ENCODE results near the gene TMEM129. TPM values are rescaled to one million over a fixed set of nuclear protein-coding genes. Genes with fewer than 3 reads are reported as not detected.

Gene TMEM129, protein sequence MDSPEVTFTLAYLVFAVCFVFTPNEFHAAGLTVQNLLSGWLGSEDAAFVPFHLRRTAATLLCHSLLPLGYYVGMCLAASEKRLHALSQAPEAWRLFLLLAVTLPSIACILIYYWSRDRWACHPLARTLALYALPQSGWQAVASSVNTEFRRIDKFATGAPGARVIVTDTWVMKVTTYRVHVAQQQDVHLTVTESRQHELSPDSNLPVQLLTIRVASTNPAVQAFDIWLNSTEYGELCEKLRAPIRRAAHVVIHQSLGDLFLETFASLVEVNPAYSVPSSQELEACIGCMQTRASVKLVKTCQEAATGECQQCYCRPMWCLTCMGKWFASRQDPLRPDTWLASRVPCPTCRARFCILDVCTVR
- total RNA-seq = 10 to 100 TPM; 51.1 to 60.3 TPM
- long read RNA-seq, transcript TMEM129-201 (3 exons, 2,678 nt) = minor isoform, 22 of 358 reads
- long read RNA-seq, transcript TMEM129-204 (2 exons, 958 nt) = minor isoform, 17 of 358 reads
- long read RNA-seq, transcript TMEM129-202 (4 exons, 2,810 nt) = major isoform, 201 of 358 reads
- long read RNA-seq, partial matches to known transcripts = 88 of 358 reads
- long read RNA-seq, other reads (novel, unspliced or antisense) = 29 of 358 reads

DNA sequence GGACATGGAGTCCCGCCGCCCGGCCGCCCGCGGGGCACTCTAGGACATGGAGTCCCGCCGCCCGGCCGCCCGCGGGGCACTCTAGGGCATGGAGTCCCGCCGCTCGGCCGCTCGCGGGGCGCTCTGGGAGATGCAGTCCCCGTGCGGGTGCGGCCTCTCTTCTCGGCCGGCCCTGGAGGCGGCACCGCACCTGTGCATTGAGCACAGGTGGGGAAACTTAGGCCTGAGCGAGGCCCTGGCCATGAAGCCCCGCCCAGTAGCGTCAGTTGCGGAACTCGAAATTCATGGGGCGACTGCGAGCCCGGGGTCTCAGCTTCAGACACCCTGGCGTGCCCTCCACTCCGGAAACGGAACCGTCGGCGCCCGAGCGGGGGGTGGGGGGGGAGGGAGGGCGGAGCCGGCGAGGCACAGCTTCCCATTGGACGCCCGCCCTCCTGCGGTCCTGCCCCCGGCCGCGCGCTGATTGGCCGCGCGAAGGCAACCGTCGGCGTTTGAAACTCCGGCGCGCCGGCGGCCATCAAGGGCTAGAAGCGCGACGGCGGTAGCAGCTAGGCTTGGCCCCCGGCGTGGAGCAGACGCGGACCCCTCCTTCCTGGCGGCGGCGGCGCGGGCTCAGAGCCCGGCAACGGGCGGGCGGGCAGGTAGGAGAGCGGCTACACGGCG lies at the start of gene TMEM129, which contains the start of gene TACC3:
TSS of gene TMEM129 (minus strand) at position 321 of the 663 bp plus-strand sequence. CDS start 486 bp downstream, outside the sequence.
TSS of gene TACC3 (plus strand) at position 519 of the 663 bp plus-strand sequence. CDS start 1,901 bp downstream, outside the sequence.
- ATAC-seq (peak; percentile 84), DNase-seq (peak; percentile 95 to 97)
- intact Hi-C loops (cut with DNase I, micrococcal nuclease) = no loop called here

DNA sequence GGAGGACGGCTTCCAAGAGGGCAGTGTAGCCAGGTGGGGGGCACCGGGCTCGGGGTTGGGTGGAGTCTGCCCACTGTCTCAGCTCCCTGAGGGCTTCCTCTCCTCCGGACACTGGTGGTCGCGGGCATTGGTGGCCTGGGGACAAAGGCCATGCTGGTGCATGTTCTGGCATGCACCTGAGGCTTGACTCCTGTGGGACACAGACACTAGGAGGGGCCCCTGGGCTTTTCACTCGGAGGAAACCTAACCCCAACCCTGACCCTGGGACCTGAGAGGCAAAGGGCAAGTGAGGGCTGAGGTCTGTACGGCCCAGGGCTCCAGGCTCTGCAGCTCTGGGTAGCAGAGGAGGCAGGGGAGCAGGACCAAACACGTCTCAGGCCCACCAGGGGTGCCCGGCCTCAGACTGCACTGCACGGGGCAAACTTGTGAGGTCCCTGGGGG lies 49.7 kb upstream of the TMEM129 start:
- intact Hi-C loops (cut with DNase I, micrococcal nuclease) = no loop called here
- ATAC-seq (no peak), DNase-seq (no peak)

DNA sequence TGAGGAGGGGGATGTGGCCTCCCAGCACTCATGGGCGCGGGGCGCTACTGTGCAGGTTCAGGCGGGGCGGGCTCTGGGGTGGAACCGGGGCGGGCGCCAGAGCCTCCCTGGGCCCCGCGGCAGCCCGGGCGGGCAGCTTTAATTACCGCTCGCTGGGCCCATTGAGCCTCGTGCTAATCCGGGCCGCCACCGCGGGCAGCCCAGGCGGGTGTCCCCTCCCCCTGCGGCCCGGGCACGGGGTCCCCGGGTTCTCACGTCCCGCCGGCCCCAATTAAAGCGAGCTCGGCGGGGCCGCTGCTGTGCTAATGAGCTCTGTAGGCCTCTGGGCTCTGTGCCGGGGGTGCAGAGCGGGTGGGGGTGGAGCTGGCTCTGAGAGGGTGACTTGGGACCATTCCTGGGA lies 49.1 kb upstream of the TMEM129 start:
- intact Hi-C loops (cut with DNase I, micrococcal nuclease) = no loop called here
- DNase-seq (no peak), ATAC-seq (no peak)

DNA sequence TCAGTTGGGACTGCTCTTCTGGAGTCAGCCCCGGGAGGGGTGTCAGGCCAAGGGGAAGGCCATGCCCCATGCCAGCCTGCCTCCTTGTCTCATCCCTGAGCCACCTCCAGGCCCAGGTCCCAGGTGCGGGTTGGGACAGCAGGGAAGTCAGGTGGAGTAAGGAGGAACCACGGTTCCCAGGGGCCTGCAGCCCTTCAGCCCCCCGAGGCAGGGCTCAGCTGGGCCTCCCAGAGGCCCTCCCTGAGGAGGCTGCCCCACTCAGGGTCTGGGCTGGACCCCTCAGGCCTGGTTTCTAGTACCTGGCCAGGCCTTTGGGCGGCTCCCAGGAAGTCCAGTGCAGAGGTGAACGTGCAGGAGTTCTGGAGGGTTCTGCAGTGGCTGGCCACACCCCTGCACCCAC lies 48.6 kb upstream of the TMEM129 start:
- DNase-seq (no peak), ATAC-seq (no peak)
- intact Hi-C loops (cut with DNase I, micrococcal nuclease) = no loop called here

DNA sequence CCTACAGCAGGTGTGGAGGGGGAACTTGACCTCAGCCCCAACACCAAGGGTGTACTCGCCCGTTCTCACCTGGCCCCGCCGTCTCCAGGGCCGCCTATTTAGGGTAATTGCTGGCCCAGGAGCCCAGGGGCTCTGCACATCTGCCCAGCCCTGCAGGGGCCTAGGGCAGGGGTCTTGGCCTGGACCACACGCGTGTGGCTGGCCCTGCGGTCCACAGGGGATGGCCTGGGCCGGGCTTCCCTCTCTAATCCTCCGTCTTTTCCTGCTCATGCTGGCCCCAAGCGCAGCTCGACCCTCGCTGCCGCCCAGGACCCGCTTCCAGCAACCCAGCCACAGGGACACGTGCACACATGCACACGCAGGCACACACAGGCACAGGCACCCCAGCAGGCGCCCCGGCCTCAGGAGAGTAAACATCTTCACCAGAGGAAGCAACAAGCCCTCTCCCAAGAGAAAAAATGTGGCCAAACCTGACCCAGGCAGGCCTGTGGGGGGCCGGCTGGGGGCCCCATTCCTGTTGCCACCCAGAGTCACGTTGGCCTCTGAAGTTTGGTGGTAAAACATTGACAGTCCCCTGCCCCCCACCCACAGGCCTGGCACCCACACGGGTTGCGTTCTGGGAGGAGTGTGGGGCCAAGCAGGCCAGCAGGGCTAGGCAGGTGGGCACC lies 47.4 kb upstream of the TMEM129 start:
- DNase-seq = no peak
- no peak for ATAC-seq
- intact Hi-C loops (cut with DNase I, micrococcal nuclease) = no loop called here

DNA sequence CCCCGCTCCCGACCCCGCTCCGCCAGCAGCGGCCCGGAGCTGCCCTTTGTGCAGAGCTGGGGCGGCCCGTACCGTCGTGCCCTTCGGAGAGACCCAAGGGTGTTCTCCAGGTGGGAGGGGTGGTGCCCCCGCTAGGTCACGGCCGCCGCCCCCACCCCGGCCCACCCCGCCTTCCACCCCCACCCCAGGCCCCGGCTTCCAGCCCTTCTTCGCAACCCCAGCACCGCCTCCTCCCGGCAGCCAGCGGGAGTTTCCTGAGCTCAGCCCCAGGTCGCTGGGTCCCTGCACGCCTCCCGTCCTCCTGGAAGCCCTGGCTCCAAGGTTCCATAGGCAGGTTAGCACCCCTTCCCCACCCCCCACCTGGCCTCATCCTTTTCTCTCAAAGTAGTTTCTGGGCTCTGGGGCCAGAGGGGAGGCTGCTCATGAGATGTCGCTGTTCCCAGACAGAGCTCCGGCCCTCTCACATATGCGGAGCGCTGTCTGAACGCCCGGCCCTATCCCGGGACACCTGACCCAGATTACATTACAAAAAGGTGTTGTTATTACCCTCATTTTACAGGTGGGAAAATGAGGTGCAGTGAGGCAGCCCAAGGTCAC lies 46.7 kb upstream of the TMEM129 start:
- peak in 1 of 2 donors; percentile 61 for DNase-seq
- peak; percentile 51 for ATAC-seq
- intact Hi-C loops (cut with DNase I, micrococcal nuclease) = no loop called here

DNA sequence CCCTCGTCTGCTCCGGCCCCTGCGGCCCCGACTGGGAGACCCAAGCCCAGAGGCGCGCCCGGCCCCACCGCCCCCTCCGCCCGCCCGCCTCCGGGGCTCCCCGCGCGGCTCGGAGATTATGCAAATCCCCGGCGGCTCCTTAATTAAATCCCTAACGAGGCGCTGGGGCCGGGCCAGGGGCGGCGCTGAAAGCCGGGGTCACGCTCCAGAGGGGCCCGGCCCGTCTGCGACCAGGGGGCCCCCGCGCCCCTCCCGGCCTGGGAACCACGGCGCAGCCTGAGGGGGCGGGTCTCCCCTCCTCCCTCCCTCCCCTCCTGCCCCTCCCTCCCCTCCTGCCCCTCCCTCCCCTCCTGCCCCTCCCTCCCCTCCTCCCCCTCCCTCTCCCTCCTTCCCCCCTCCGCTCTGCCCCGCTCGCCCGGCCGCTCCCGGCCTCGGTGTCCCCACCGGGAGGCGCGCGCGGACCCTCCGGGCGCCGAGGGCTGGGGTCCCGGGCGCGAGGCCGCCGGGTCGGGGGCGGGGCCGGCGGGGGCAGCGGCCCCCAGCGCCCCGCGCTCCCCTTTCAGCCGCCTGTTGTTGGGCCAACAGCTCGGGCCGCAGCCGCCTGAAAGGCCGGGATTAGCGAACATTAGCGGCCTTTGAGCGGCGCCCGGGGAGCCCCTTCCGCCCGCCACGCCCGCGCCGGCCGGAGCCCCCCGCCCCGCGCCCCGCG lies 46.1 kb upstream of the TMEM129 start:
- intact Hi-C loops (cut with DNase I, micrococcal nuclease) = no loop called here
- ATAC-seq = peak; percentile 3
- no peak for DNase-seq

DNA sequence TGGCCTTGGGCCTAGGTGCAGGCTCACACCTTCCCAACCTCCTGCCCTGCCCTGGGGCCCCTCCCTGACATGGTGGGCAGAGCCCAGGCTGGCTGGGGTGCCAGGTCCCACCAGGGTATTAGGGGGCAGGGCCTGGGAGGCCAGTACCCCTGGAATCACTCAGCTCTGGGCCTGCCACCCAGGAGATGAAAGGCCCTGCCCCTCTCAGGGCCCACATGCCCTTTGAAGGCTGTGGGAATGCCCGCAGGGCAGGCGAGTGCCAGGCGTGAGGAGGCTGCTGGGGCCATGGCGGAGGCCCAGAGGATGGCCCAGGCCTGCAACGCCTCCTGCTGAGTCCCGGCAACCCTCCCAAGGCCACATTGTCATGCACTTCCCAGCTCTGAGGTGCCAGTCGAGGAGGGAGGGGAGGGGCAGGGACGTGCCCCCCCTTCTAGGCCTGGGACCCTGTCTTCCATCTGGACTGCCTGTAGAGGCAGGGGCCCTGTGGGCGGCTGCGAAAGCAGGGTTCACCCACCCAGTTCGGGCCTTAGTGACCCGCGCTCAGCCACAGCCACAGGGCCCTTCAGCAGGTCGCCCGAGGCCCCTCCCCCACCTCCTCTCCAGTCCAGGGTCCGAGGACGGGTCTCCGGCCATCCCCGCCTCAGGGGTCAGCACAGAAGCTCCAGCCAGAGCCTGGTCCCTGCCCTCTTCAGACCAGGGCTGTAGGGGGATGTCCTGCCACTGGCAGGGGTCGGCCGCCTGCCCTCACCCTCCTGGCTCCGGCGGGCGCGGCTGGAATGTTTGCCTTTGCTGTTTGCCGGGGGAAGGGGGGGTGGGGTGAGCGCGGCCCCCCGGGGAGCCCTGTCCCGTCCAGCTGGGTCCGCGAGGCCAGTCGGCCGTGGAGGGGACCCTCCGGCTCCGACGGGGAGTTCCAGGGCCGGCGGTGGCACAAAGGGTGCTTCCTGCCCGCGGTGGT lies 45.3 kb upstream of the TMEM129 start:
- ATAC-seq = no peak
- intact Hi-C loops (cut with DNase I, micrococcal nuclease) = no loop called here
- no peak for DNase-seq

DNA sequence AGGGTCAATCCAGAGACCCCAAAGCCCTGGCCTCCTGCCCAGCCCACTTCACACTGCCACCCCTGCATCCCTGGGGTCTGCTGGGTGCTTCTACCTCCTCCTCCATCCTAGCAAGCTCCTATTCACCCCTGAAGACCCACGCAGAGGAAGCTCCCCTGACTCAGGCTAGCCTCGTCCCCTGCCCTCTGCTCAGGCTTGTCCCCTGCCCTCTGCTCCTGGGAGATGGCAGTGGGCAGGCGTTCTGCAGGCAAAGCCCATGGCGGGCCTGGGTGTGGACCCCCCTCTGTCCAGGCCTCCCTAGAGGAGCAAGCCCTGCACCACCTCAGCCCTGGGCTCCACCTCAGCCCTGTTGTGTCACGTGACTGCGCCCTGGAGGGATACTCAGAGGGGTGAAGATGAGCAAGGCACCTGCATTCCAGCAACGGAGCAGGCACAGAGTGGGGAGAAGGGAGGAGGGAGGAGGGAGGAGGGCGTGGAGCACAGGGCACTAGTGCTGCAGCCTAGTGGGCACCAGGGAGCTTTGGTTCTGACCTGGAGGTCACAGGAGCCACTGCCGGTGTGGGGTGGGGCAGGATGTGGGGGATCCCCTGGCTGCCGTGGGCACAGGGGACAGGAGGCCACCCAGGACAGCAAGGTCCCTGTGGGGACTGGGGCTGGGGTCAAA lies 44.4 kb upstream of the TMEM129 start:
- no peak for DNase-seq
- intact Hi-C loops (cut with DNase I, micrococcal nuclease) = no loop called here

DNA sequence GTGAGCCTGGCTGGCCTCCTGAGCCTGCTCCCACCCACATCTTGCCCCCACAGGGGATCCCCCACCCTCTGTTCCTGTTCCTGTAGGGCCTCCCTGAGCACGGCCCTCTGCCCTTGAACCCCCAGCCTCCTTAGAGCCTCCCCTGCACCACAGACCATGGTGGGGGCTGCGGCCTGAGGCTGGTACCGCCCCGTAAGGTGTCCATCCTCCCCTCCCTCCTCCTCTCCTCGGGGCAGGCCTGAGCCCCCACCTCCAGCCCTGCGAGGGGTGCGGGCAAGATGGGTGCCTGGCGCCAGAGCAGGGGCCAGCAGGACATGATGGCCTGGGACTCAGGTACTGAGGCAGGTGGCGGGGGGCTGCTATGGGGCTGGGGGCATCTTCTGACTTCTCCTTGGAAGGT lies 43.5 kb upstream of the TMEM129 start:
- no peak for DNase-seq
- intact Hi-C loops (cut with DNase I, micrococcal nuclease) = no loop called here

More for the DNA sequence above, 44.4 kb upstream of the TMEM129 start:
- no peak for ATAC-seq

DNA sequence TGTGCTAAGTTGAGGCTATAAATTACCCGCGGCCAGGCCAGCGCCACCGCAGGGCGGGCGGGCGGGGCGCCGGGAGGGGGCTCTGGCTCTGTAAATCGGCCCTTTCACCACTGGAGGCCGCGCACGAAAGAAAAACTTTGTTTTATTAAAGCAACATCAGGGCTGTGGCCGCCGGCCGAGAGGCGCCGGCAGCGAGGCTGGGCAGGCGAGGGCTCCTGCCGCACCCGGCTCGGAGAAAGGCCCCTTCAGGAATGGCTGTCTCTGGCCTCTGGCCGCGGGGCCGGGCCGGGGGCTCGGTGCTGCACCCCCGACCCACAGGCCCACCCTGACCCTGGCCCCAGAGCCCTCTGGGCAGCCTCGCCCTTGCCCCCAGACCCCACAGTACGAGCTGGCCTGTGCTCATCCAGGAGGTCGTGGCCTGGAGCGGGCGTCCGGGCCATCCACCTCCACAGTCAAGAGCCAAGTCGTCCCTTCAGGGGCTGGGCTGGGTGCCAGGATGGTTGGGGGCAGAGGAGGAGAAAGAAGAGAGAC lies 42.5 kb upstream of the TMEM129 start:
- peak in 1 of 2 donors; percentile 45 for DNase-seq
- intact Hi-C loops (cut with DNase I, micrococcal nuclease) = no loop called here

More for the DNA sequence above, 43.5 kb upstream of the TMEM129 start:
- ATAC-seq = no peak

DNA sequence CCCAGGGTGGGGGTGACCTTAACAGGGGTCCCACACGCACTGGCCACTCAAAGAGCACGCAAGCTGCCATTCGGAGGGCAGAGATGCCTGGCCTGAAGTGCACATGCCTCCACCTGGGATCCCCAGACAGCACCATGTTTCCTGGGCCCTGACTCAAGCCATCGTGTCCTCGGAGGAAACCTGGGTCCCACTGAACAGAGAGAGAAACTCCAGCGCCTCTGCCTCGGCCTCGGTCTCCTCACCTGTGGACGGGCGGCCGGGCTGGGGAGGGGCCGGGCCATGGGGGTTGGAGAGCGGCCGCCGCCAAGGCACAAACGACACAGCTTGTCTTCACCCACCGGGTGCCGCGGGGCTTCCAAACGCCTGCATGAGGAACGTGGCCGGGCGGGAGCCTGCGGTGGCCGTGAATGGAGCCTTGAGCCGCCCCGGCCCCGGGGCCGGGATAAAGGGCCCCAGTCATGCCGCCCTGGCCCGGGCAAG lies 42.0 kb upstream of the TMEM129 start:
- intact Hi-C loops (cut with DNase I, micrococcal nuclease) = no loop called here
- no peak for DNase-seq
- no peak for ATAC-seq

More for the DNA sequence above, 42.5 kb upstream of the TMEM129 start:
- ATAC-seq = peak; percentile 61

DNA sequence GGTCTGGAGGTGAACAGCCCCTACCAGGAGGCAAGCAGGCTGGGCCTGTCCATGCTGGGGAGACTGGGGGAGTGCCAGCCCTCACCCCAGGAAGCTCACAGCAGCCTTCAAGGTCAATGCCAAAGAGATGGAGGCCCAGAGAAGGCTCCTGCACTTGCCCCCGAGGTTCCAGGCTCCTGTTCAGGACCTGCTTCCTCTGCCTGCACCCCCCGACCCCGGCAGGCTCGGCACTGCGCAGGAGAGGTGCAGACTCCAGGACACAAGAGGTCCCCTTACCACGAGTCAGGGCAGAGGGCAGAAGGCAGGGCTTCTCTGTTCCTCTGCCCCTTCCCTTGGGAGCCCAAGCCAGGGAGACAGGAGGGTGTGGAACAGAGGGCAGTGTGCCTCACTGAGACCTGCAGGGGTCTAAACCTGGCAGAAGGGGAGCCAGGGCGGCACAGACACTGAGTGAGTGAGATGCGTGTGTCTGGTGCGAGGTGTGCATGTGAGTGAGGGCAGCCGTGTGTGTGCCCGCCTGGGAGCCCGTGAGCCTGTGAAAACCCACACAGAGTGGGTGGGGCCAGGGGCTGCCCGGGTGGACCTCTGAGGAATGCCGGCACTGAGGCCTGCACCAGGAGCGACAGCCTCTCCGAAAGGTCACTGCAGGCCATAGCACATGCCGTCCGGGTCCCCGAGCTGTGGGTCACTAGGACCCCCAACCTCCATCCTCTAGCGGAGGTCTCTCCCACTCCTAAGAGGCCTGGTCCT lies 41.3 kb upstream of the TMEM129 start:
- intact Hi-C loops (cut with DNase I, micrococcal nuclease) = no loop called here
- DNase-seq (no peak), ATAC-seq (no peak)

DNA sequence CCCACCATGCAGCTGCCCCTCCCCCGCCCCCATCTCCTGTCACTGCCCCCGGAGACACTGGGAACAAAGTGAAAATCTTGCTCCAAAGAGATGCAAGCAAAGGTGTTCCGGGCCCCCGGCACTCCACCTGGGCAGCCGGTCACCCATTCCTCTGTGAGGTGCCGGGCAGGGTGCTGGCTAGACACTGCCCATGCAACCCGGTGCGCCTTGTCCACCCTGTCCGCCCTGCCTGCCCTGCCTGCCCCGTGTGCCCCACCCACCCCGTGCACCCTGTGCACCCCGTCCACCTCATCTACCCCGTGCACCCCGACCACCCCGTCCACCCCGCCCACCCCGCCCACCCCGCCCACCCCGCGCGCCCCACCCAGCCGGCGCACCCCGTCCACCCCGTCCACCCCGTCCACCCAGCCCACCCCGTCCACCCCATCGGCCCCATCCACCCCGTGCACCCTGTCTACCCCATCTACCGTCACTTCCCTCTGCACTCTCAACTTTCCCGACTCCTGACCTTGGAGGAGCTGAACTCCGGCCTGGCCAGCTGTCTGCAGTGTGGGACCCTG lies 40.1 kb upstream of the TMEM129 start:
- ATAC-seq = no peak
- no peak for DNase-seq
- intact Hi-C loops (cut with DNase I, micrococcal nuclease) = no loop called here

DNA sequence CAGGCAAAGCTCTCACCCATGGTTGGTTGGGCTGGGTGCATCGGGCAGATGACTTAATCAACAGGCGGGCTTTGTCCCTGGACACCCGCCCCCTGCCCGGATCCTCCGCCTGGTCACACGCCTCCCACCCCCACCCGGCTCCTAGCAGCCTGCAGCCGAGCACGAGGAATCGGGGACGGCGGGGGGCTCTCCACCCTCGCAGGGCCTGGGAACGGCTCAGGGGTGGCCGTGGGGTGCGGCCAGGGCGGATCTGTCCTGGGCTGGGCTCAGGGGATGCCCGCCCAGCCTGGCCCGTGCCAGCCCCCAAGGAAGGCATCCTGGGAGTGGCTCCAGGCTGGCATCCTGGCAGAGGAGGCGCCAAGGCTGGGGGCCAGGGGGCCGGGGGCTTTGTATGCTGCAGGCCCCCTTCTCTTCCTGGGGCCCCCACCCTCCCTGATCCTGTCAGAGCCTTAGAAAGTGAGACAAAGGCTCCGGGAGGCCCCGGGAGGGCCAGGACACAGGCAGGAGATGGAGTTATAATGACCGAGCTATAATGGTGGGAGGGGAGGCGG lies 39.5 kb upstream of the TMEM129 start:
- ATAC-seq = no peak
- intact Hi-C loops (cut with DNase I, micrococcal nuclease) = no loop called here
- no peak for DNase-seq
